ENCODE results near the gene AP2S1. TPM values are rescaled to one million over a fixed set of nuclear protein-coding genes. Genes with fewer than 3 reads are reported as not detected.

Gene AP2S1
- total and polyA plus RNA-seq, 2 experiments from 2014 or later, result 140 to 299 TPM

GRCh38 chr19:46834121-46834520 lies 16.5 kb downstream of the AP2S1 start:
- Mint-ChIP-seq H3K36me3 (ENCODE audit: low read depth) (peaks cover 17% of the 10 kb centered on the region), H3K27ac (no peak overlapping the region), H3K9me3 (no peaks in the 10 kb centered on the region; the same call in 2 of the 3 replicates), H3K4me1 (no peaks in the 10 kb centered on the region), H3K4me3 (no peak overlapping the region), H3K27me3 (ENCODE audit: insufficient read depth, low read depth, poor library complexity) (peaks cover 6% of the 10 kb centered on the region)
- Histone ChIP-seq H3K4me1 (ENCODE audit: insufficient read depth) (peaks cover 5% of the 10 kb centered on the region; the same call in 1 of the 2 replicates), H3K36me3 (ENCODE audit: insufficient read depth) (no peaks in the 10 kb centered on the region), H2AFZ (no peak overlapping the region), H3F3A (replicated peaks; ENCODE audit: low read depth) (0 out of 2 replicates have a peak, but pooled peaks cover 3% of the 10 kb centered on the region), H3K27me3 (ENCODE audit: insufficient read depth) (no peaks in the 10 kb centered on the region), H3K79me2 (replicated peaks; ENCODE audit: insufficient read depth) (no peaks in the 10 kb centered on the region), H3K4me2 (no peak overlapping the region), H4K20me1 (replicated peaks; ENCODE audit: insufficient read depth) (no peaks in the 10 kb centered on the region), H3K9me2 (ENCODE audit: insufficient read depth) (no peaks in the 10 kb centered on the region), H3K4me3 (no peak overlapping the region), H3K27ac (ENCODE audit: low read depth) (no peak overlapping the region)
- ATAC-seq, result no peak
- TF ChIP-seq ZNF462 (CRISPR knock-in tag; IDR thresholded peaks at IDR 0.05) (no peak), POLR2AphosphoS5 (IDR thresholded peaks at IDR 0.05; ENCODE audit: low read depth) (no peak), EZH2phosphoT487 (IDR thresholded peaks at IDR 0.05; ENCODE audit: unreplicated experiment) (no peak), EZH2 (IDR thresholded peaks at IDR 0.05; ENCODE audit: low read depth, unreplicated experiment) (no peak), NANOG (IDR thresholded peaks at IDR 0.05; ENCODE audit: borderline replicate concordance) (no peak), CTCF (conservative IDR thresholded peaks at IDR 0.05; ENCODE audit: low read depth in 2 of 2) (no peak), REST (IDR thresholded peaks at IDR 0.05; ENCODE audit: unreplicated experiment) (no peak), STAT1 (IDR thresholded peaks at IDR 0.05; ENCODE audit: unreplicated experiment) (no peak)
- no peak for DNase-seq (ENCODE audit: low spot score)

Data from GM23338 (cell line).